Erythroblast (primary cell): ENCODE measurements around the gene CACNA1S.

Experiments
- DNase-seq, 2 experiments: peaks; one replicate each; lab custom pipeline; 2025; lab: John Stamatoyannopoulos, UW
- GATA1 ChIP-seq: IDR thresholded peaks from 2 replicates; pipeline ENCODE4 v1.6.1; 2011; ENCODE audit warnings: low read depth, mild to moderate bottlenecking, control low read depth, low read length, moderate library complexity
- POLR2A ChIP-seq: IDR thresholded peaks from 2 replicates; pipeline ENCODE4 v1.6.1; 2011; ENCODE audit warnings: mild to moderate bottlenecking, low read length

The CACNA1S gene

GRCh38 chr1:201004154-201004553 is 108.1 kb downstream of the CACNA1S start:
- DNase-seq = no peak
- TF ChIP-seq GATA1 (no peak), POLR2A (no peak)

GRCh38 chr1:201002510-201002909 is 109.7 kb downstream of the CACNA1S start:
- DNase-seq = no peak
- no peak for TF ChIP-seq GATA1

GRCh38 chr1:201001962-201002361 is 110.3 kb downstream of the CACNA1S start:
- no peak for DNase-seq
- TF ChIP-seq GATA1 (no peak), POLR2A (no peak)

- no peak for TF ChIP-seq GATA1
- TF ChIP-seq POLR2A = no peak
- DNase-seq = no peak
These were observed 111.8 kb downstream of the CACNA1S start for GRCh38 chr1:201000391-201000790.

GRCh38 chr1:200999667-201000066 is 112.6 kb downstream of the CACNA1S start:
- DNase-seq = no peak
- no peak for TF ChIP-seq GATA1
- TF ChIP-seq POLR2A = no peak

- TF ChIP-seq POLR2A = no peak
- no peak for TF ChIP-seq GATA1
- no peak for DNase-seq
These were observed 113.9 kb downstream of the CACNA1S start for GRCh38 chr1:200998323-200998722.

GRCh38 chr1:200992382-200993048 is 119.7 kb downstream of the CACNA1S start:
- no peak for TF ChIP-seq POLR2A
- no peak for TF ChIP-seq GATA1
- no peak for DNase-seq

- DNase-seq = no peak
- TF ChIP-seq GATA1 (no peak), POLR2A (no peak)
These were observed 121.1 kb downstream of the CACNA1S start for GRCh38 chr1:200991097-200991614.

- no peak for TF ChIP-seq POLR2A
- no peak for TF ChIP-seq GATA1
- DNase-seq = no peak
These were observed 122.1 kb downstream of the CACNA1S start for GRCh38 chr1:200990114-200990513.
